NCI-H146 (cell line): ENCODE data around the gene DENND1A.

Source experiments
- DNase-seq: peaks from one replicate; lab custom pipeline; 2025; lab: John Stamatoyannopoulos, UW

DENND1A gene

DNA sequence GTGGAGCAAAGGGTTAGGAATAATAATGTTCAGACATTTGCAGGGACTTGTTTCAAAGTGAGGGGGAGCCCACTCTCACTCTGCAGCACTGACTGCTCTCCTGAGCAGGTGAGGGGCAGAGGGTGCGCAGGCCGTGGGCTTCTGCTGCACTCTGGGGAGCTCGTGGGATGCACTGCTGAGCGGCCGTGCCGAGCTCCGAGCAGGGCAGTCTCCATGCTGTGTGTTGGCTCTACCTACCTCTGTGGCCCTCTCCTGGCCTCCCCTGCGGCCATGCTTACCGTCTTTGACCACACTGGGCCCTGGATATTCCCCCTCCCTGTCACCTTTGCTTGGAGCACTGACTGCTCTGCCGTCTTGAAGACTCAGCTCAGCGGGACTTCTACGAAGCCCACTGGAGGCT is 540.2 kb downstream of the DENND1A start:
- no peak for DNase-seq

DNA sequence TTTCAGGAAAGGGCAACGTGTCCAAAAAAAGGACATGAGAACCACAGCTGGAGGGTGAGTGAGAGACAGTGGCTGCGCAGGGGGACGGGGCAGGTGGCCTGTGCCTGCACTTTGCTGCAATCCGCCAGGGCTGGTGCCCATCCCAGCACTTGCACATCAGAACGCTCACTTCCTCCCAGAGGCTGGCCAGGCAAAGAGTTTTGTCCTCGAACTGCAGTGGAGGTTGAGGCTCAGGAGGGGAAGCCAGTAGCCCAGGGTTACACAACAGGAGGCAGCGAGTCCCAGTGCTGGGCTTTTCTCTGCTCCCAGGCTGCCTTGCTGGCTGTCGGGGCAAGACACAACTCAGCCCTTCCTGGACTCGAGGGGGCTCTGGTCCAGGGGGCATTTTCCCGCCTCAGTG is 540.9 kb downstream of the DENND1A start:
- no peak for DNase-seq

DNA sequence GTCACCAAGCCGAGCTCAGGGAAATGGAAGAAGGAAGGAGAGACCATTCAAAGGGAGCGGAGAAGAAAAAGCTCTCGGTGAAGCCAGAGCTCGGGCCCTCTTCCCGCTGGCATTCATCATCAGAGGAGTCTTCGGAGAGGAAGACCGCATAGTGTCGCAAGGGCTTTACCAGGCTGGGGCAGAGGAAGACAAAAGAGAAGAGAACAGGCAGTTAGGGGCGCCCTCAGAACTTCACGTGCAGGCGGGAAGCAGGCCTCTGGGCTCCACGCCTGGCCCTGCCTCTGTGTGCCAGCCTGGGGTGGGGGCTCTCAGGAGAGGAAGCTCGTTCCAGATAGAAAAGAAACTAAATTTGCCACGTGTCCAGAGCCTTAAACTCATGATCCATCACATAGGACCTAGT is 542.2 kb downstream of the DENND1A start:
- DNase-seq: no peak

DNA sequence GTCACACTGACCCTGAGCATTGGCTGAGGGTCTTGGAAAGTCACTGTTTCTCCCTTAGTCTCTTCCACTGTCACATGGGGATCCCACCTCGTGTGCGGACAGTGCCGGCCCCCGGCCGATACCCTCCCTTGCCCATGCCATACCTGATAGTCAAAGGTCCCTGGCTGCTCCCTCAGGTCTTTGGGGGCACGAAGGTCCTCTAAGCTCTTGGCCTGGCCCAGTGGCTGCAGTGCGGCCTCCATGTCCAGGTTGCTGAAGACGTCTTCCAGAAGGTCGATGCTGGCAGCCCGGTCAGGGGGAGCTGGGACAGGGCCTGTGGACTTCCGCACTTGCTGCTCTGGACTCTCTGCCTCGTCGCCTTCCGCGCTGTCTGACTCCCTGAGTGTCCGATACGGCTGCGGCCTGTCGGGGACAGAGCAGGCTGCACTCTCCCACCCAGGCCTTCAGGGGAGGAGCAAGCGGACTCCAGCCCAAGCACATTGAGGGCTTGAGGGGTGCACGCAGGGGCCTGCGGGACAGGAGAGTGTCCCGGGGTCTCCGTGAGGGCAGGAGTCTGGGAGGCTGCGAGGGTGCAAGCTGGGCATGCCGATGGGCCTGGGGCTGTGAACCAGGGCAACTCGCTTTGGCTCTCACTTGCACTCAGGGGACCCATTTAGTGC is 546.3 kb downstream of the DENND1A start:
- no peak for DNase-seq

DNA sequence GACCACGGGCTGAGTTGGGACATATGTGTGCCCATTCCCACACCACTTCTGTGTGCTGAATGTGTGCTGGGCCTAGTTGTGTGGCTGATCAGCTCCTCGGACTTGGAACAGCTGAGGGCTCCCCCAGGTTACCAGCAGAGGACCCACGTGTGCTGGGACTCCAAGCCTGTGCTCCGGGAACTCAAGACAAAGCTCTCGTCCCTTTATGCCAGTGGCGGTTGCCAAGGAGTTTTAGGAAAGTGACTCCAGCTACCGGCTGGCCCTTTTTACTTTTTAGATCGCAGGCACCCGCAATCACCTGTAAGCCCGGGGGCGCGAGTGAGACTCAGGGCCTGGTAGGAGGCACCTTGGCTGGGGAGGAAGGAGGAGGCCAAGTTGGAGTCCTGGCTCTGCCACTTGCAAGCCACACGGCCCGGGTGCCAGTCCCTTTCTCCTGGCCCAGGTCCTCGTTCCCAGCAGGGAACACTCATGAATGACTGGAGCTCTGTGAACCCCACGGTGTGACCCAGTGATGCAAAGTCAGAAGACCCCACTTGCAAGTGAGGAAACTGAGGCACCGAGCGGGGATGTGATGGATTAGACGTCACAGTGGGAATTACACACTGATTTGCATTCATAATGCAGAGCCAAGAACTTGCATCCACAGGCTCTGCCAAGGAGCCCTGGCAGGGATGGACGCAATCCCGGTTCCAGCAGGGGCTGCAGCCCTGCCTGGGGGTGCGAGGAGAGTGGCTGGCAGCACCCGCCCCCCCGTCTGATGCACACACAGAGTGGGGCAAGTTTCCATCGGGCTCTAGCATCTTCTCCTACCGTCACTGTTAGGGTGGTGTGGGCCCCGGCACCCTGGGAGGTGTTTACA is 547.0 kb downstream of the DENND1A start:
- no peak for DNase-seq

DNA sequence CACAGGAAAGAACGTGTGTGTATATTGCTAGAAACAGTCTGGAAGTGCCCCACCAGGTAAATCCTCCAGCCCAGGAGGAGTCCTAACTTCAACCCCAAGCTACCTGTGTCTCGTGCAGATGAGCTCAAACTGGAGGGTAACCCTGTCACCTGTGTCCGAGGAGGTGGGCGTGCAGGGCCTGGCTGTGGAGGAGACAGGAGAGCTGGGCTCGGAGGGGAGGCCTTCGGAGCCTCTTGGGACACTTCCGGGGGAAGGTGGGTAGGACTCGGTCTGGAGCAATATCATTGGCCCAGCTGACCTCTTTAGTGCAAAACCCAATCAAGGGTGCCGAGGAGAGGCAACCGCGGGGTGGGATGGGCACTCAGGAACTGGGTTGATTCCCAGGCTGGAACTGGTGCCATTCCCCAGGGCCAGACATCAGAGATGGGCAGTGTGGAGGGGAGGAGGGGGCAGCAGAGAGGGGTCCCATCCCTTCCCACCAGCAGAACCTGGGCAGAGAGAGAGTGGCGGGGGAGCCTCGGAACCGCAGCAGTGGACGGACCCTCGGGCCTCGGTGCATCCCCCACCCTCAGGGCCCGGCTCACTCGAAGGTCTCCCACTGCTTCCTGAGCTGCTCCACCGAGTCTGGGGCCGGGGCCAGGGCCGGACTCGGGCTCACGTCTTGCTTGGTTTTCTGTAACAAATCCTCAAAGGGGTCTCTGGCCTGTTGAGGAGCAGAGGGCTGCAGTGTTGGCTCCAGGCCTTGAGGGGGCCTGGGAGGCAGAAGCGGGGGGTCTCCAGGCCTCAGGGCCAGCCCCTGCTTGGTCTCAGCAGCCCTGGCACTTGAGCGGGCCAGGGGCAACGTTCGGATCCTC is 548.8 kb downstream of the DENND1A start:
- DNase-seq: no peak

DNA sequence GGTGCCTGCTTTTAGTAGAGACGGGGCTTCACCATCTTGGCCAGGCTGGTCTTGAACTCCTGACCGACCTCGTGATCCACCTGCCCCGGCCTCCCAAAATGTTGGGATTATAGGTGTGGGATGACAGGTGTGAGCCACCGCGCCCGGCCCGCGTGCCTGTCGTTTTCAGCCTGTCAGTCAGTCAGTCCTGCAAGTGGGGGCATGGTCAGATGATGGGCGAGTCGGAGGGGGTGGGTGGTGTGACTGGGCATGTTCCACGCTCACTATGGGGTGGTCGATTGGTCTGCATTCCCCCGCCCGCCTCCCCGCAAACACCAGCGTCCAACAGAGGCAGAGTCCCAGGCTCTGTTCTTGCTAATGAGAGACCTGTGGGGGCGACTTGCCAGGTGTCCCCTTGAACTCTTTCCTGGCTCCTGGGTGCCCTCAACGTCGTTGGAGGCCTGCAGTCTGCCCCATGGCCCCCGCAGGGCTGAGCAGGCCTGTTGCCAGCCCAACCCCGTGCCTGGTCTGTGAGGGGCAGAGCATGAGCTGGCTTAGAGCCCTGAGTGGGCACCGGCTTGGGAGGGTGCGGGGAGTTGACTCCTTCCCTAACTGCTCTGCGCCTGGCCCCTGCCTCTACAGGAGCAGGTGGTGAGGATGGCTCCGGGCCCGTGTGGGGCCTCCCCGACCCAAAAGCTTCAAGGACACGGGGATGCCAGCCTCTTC is 550.8 kb downstream of the DENND1A start:
- DNase-seq: no peak

DNA sequence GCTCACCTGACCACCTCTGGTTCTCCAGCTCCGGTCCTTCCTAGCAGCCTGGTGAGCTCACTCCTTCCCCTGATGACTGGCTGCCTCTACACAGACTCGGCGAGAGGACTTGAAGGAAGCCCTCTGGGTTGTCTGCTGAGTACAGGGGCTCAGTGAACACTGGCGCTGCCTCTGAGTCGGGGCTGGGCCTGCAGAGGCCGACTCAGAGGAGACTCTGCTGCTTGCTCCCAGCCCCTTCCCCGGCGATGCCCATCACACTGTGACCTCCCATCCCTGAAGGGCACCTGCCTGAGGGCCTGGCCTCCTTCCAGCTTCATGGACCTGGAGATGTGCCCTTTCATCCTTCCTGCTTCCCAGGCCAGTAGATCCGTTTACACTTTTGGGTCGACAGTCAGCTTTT is 551.9 kb downstream of the DENND1A start:
- DNase-seq: no peak

DNA sequence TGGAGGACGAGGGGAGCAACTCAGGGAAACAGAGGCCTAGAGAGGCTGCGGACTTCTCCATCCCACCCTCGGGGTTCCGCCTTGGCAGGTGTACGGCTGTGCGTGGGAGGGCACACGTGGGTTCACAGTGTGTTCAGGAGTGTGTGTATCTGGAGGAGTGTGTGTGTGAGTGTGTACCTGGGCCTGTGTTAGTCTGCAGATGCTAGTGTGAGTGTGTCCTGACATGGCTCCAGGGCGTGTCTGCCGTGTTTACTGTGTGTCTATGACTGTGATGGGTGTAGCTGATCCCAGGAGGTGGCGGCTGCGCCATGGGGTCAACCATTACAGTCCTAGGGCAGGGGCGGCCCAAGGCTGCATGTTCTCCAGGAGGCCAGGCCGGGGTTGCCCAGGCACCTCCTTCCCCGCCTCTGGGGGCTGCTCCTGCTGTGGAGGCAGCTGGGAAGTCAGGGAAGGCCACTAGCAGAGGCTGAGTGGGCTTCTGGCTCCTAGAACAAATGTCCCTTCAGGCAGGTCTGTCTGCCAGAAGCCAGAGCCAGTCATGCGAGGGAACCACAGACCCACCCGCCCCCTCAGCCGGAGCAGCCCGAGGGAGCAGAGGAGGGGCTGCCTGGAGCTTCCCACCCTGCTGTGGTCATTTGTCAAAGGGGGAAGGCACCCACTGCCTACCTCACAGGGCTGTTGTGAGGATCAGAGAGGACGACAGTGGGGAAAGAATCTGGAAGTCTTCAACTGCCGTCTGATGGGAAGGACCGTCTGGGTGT is 552.5 kb downstream of the DENND1A start:
- no peak for DNase-seq

DNA sequence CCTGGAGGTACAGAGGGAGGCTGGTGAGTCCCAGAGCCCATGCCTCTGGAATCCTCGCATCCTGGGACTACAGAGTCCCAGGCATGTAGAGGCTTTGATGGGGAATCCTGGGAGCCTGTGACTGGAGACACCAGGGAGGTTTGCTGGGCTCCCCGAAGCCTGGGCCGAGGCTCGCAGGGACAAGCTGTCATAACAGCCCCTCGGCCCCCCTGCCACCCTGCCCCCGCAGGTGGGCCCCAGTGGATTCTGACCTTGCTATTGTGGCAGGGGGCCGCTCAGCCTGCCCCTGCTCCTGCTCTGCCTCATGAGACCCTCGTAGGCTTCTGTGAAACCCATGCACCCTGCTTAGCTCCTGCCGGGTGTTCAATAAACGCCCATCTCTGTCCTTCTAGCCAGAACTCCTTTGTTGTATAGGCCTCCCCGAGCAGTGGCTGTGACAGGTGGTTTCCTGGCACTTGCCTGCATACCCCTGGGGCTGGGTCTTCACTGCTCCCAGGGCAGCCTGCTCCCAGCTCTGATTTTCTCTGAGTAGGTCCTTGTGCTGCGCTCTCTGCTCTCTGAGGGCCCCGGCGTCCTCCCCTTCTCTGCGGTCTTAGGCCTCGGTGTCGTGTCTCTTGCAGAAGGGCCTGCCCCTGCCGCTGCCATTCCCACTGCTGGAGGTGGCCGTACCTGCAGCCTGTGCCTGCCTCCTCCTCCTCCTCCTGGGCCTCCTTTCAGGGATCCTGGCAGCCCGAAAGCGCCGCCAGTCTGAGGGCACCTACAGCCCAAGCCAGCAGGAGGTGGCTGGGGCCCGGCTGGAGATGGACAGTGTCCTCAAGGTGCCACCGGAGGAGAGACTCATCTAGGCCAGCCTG is 553.5 kb downstream of the DENND1A start:
- DNase-seq: no peak

DNA sequence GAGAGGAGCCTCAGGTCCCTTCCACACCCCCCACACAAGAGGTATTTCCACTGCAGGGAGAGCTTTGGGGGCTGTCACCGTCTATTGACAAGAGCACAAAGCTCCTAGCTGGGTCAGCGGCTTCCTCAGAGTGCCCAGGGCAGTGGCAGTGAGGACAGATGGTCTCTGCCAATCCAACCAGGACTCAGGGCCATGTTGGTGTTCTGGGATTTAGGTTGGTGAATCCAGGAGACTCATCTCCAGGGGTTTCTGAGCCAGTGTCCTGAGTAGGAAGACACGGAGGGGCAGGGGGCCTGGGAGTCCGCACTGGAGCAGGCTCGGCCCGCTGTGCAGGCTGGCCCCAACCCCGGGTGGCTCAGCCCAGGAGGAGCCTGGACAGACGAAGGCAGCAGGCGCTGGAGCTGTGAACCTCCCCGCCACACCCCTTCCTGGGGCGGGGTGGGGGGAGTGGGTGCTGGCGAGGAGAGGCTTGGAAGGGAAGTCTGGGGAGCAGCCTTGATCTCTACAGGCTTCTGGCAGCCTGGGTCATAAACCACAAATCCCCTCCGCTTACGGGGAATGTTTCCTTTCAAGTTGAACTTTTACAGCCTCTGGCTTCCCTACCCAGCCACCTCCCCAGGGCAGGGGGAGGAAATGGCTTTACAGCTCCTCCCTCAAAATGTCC is 554.3 kb downstream of the DENND1A start:
- no peak for DNase-seq

DNA sequence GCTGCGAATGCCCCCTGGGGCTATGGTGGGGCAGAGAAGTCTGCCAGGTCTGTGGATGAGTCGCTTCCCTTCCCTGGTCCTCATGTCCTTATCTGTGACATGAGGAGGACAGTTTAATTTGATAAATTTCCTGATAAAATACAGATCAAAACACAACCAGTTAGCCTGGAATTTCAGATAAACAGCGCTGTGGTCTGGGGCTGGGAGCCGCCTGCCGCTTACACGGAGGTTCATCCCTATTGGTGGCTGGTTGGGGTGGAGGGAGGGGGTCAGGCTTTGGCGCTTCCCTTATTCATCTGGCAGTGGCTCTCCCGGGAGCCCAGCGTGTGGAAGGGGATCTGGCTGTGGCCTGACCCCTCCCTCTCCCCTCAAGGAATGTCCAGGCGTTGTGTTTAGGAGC is 556.0 kb downstream of the DENND1A start:
- no peak for DNase-seq

DNA sequence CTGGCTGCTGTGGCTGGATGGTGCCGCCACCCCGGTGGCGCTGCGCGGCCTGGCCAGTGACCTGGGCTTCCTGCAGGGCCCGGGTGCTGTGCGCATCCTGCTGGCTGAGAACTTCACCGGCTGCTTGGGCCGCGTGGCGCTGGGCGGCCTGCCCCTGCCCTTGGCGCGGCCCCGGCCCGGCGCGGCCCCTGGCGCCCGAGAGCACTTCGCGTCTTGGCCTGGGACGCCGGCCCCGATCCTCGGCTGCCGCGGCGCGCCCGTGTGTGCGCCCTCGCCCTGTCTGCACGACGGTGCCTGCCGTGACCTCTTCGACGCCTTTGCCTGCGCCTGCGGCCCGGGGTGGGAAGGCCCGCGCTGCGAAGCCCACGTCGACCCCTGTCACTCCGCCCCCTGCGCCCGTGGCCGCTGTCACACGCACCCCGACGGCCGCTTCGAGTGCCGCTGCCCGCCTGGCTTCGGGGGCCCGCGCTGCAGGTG is 556.4 kb downstream of the DENND1A start:
- DNase-seq: peak; percentile 25

DNA sequence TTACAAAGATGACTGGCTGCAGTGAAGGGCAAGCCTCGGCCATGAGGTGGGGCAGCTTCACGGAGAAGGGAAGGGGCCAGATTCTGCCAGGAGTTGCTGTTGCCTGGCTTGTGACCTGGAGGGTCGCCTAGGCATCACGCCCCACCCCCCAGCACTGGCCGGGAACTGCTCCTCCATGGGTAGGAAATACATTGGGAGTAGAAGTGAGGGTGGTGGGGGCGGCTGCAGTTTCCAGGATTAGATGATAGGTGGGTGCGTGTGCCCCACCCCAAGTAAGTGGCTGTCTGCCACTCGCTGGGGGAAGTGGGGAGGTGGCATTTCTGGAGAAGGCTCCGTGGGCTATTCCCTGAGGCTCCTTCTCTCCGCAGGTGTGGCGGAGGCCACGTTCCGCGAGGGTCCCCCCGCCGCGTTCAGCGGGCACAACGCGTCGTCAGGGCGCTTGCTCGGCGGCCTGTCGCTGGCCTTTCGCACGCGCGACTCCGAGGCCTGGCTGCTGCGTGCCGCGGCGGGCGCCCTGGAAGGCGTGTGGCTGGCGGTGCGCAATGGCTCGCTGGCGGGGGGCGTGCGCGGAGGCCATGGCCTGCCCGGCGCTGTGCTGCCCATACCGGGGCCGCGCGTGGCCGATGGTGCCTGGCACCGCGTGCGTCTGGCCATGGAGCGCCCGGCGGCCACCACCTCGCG is 557.0 kb downstream of the DENND1A start:
- no peak for DNase-seq

DNA sequence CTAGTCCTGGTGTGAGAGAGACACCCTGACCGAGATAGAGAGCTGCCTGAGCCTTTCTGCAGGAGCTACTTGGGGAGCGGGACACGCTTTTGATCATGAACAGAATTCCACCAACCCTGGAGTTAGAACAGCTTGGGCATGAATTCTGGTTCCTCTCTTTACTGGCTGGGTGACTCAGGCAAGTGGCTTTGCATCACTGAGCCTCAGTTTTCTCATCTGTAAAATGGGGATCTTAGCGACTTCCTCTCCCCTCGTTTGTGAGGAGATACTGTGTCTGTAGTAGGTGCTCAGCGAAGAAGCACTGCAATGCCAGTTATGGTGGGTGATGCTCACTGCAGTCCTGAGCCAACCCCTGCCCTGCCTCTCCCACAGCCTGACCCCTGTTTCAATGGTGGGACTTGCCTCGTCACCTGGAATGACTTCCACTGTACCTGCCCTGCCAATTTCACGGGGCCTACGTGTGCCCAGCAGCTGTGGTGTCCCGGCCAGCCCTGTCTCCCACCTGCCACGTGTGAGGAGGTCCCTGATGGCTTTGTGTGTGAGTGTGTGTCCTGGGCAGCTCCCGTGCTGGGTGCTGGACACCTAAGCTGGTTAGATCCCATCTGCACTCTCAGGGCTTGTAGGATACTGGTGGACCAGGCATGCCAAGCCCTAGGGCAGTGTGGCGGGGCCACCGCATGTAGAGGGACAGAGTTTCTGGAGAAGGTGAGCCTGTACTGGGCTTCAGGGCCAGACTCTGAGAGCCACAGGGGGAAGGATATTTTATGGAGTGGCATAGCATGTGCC is 557.9 kb downstream of the DENND1A start:
- no peak for DNase-seq

DNA sequence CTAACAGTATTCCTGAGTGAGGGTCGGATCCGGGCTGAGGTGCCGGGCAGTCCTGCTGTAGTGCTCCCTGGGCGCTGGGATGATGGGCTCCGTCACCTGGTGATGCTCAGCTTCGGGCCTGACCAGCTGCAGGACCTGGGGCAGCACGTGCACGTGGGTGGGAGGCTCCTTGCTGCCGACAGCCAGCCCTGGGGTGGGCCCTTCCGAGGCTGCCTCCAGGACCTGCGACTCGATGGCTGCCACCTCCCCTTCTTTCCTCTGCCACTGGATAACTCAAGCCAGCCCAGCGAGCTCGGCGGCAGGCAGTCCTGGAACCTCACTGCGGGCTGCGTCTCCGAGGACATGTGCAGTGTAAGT is 558.7 kb downstream of the DENND1A start:
- DNase-seq: no peak

DNA sequence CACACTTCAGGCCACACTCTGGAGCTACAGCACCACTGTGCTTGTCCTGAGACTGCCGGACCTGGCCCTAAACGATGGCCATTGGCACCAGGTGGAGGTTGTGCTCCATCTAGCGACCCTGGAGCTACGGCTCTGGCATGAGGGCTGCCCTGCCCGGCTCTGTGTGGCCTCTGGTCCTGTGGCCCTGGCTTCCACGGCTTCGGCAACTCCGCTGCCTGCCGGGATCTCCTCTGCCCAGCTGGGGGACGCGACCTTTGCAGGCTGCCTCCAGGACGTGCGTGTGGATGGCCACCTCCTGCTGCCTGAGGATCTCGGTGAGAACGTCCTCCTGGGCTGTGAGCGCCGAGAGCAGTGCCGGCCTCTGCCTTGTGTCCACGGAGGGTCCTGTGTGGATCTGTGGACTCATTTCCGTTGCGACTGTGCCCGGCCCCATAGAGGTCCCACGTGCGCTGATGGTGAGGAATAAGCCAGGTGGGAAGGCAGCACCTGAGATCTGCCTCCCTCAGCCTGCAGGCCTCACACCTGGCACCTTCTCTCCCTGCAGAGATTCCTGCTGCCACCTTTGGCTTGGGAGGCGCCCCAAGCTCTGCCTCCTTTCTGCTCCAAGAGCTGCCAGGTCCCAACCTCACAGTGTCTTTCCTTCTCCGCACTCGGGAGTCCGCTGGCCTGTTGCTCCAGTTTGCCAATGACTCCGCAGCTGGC is 559.2 kb downstream of the DENND1A start:
- no peak for DNase-seq

DNA sequence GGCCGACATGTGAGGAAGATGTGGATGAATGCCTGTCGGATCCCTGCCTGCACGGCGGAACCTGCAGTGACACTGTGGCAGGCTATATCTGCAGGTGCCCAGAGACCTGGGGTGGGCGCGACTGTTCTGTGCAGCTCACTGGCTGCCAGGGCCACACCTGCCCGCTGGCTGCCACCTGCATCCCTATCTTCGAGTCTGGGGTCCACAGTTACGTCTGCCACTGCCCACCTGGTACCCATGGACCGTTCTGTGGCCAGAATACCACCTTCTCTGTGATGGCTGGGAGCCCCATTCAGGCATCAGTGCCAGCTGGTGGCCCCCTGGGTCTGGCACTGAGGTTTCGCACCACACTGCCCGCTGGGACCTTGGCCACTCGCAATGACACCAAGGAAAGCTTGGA is 559.8 kb downstream of the DENND1A start:
- no peak for DNase-seq
